Middle frontal gyrus (tissue), 1 donor: Measurements from ENCODE around the gene TGM2.

Experiments used
- DNase-seq: peaks from one replicate; pipeline ENCODE4 v3.0.0-alpha.2; 2015; ENCODE audit warnings: low spot score; ENCODE audit errors: extremely low spot score

The TGM2 gene

DNA sequence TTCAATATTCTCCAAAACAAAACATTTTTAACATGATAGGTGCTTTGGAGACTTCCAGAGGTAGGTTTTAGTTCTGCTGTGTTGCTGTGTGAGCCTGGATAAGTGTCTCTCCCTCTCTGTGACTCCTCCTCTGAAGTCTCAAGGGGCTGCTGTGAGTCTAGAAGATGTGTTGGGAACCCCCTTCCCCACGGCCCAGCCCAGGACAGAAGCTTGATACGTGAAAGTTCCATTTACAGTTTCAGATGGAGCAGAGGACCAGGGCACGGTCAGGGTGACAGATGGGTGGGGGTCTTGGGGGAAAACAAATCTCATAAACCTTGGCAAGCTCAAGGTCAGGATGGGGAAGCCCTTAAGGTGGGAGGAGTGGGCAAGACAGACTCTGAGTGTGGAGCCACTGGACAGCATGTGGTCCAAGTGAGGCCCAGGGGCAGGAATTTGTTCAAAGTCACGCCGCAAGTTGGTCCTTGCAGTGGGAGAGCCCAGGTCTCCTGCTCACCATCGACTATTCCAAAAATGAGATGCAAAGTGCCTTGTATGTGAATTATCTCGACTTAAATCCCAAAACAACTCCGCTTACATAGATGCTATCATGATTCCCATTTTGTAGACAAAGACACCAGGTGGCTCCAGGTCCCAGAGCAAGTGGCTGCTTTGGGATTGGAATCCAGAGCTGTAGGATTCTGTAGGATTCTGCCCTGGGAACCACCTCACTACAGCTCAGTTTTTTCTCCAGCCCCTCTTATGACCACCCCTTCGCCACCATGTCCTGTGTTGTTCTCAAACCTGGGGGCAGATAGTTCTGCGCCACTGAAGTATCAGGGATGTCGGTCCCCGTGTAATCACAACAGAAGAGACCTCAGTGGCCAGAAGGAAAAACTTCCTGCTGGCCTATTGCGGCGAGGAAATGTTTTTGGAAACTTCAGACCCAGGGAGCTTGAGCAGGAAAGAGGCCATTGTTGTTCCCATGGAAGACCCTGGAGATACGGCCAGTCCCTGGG, 1.9 kb downstream of the TGM2 start:
- DNase-seq: no peak

- no peak for DNase-seq
Observed at GRCh38 chr20:38162149-38162548, 2.9 kb downstream of the TGM2 start.

GRCh38 chr20:38161412-38161774, 3.7 kb downstream of the TGM2 start:
- no peak for DNase-seq

GRCh38 chr20:38159957-38160756, 4.9 kb downstream of the TGM2 start:
- DNase-seq: no peak

- no peak for DNase-seq
Observed at GRCh38 chr20:38159566-38159956, 5.5 kb downstream of the TGM2 start.

- no peak for DNase-seq
Observed at GRCh38 chr20:38158701-38159351, 6.2 kb downstream of the TGM2 start.

- DNase-seq: no peak
Observed at GRCh38 chr20:38157635-38158495, 7.2 kb downstream of the TGM2 start.

- DNase-seq: no peak
Observed at GRCh38 chr20:38156888-38157634, 8.0 kb downstream of the TGM2 start.

DNA sequence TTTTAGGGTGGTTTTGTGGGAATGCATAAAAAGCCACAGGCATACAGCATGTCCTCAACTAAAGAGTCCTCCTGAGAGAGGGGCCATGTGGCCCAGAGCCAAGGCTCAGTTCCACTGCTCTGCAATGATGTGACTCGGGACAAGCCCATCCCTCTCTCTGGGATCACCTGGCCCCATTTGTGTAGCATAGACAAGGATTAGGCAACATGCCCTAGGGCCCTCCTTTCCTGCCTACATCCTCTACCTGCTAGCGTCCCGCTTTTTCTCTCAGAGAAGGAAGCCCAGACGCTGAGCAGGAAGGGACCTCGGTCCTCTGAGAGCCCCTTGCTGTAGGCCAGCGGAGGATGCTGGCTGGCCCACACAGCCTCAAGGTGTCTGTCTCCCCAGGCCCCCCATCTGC, 8.8 kb downstream of the TGM2 start:
- DNase-seq: no peak

DNA sequence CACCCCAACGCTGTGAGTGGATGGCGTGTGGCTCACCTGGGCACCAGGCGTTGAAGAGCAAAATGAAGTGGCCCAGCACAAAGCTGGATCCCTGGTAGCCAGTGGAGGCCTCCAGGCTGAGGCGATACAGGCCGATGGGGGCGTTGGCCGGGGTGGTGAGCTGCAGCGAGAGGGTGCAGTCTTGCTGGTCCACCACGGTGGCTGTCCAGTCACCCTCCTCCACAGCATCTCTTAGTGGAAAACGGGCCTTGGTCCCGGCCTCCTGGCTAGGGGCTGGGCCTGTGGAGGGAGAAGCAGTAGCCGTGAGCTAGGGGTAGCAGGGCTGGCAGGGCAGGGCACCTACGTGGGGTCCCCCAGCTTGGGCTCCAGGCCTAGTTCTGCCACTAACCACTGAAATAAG, 9.3 kb downstream of the TGM2 start:
- no peak for DNase-seq

GRCh38 chr20:38153401-38153800, 11.7 kb downstream of the TGM2 start:
- DNase-seq: no peak

DNA sequence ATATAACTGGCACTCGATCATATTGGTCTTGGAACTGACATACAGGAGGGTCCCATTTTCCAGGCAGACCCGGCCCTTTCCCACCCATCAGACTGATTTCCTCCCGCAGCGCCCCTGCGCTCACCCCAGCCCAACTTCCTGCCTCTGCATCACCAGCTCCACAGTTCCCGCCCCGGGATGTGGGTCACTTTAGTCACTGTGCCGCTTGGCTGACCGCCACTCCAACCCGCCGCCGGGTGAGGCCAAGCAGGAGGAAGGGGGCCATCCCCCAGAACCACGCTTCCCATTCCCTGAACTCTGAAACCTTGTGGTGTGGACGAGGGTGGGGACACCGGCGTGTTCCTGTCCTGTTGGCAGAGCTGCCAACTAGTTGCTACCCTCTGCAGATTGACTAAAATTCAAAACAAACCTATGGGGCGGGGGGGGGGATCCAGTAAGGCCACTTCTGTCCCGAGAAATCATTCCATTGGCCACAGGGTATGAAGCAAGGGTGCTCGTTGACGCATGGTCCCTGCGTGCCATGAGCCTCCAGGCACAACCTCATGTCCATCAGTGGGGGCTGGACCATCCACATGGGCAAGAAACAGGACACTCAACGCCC, 12.3 kb downstream of the TGM2 start:
- DNase-seq: no peak

DNA sequence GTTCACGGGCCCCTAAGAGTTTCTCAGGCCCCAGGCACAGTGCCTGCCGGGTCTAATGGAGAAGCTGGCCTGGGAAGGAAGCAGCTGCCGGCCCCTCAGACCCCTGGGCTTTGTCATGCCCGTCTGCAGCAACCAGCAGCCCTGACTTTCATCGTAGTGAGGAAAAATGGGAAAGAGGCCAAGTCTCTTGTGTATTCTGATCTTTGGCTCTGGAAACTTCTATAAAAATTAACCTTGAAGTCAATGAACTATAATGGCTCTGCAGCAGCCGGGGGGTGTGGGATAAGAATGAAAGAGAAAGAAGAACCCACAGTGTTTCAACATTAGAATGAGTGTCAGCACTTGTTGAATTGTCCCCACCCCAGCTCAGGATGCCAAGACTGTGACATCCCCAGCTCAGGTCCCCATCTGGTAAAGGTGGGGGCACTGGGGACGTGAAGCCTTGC, 12.9 kb downstream of the TGM2 start:
- no peak for DNase-seq

GRCh38 chr20:38151455-38151854, 13.6 kb downstream of the TGM2 start:
- no peak for DNase-seq

DNA sequence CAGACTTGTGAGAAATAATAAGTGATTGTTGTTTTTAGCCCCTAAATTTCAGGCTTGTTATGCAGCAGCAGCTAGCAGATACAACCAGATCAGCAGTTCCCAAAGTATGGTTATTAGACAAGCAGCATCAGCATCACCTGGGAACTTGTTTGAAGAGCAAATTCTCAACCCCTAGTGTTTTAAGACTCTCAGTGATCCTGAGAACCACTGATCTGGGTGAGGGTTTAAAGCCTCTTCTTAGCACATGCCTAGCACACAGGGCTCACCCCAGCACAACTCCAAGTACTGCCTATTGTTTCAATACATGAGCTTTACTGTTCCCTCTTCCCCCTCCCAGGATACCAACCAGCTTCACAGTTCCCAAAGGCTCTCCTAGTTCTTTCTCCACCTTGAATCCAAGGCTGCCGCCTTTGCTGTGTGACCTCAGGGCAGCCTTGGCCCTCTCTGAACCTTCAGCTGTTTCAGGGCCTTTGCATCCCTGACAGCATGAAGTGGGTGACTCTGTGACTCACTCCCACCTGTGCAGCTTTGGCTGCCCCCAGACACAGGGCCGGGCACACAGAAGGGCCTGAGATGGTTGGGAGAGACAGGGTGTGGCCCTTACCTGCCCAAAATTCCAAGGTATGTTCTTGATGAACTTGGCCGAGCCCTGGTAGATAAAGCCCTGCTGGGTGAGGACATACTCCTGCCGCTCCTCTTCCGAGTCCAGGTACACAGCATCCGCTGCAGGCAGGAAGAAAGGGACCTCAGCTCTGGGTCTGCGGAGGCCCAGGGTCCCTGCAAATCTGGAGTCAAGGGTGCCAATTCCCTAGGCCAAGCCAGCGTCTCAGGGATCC, 14.5 kb downstream of the TGM2 start:
- DNase-seq: no peak

DNA sequence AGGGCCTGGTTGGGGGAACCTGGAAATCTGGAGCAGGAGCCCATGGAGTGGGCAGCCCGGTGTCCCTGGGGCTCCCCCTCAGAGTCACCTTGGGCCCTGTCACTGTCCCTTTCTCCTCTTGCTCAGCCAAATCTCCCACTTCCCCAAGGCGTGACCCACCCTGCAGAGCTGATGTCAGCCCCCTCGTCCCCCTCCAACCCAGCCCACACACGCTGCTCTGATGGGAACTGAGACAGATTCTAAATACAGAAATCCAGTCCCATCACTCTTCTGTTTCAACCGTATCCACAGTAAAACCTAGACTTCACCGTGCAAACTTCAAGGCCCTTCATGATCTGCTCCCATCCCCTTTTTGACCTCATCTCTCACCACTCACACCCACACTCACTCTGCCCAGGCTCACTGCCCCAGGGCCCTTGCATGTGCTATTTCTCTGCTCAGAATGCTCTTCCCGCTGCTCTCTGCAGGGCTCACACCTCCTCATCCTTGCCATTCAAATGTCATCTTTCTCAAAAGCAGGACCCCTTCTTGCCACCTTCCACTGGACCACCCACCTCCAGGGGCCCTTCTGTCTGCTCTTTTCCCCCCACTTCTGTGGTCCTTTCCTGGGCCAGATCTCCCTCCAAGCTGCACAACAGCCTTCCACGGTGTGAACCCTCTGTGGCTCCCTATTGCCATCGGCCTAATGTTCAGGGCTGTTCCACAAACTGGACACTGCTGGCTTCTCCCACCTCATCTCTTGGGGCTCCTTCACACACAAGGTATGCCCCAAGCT, 16.6 kb downstream of the TGM2 start:
- no peak for DNase-seq

DNA sequence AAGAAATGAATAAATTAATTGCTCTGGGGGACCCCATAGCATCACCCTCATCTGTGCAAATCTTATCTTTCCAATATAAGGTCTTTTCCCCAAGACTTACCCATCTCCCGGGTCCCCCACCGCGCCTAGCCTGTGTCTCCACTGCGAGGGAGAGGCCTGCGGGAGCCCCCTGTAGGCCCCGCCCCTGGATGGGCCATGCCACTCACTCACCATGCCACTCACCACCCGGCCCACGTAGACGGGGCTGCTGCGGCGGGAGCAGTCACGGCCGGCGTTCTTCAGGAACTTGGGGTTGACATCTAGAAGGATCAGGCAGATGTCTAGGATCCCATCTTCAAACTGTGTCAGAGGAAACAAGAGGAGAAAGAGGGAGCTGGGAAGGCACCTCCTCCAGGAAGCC, 17.3 kb downstream of the TGM2 start:
- DNase-seq: no peak

- DNase-seq: no peak
Observed at GRCh38 chr20:38147163-38147562, 17.9 kb downstream of the TGM2 start.
